ENCODE results near the gene PRRX2.
A peak's percentile ranks its signal among the peaks of the same experiment; 100 is the strongest.
"Not testable (repeated sequence)": the region's sequence is repeated elsewhere in the genome, so short reads cannot be mapped to it uniquely, and the experiment has no call there.

The PRRX2 gene

DNA sequence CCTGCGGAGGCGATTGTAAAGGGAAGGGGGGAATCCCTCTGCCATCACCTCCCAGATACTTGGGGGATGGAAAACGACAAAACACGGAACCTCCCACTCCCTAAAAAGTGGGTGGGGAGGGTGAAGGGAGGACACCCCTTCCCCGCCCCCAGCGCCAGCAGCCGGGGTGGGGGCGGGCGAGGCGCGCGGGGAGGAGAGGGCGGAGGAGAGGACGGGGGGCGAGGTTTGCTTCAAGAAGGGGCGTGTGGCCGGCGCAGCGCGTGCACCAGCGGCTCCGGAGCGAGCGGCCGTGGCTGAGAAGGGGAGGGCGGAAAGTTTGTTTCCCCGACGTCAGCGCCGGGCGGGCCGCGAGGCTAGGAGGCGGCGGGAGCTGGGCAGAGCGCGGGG lies at the start of gene PRRX2:
Gene PRRX2, plus strand, starts transcription at position 259 of the 387 bp plus-strand sequence. CDS start 221 bp downstream, outside the sequence.
- DNase-seq: no peak

DNA sequence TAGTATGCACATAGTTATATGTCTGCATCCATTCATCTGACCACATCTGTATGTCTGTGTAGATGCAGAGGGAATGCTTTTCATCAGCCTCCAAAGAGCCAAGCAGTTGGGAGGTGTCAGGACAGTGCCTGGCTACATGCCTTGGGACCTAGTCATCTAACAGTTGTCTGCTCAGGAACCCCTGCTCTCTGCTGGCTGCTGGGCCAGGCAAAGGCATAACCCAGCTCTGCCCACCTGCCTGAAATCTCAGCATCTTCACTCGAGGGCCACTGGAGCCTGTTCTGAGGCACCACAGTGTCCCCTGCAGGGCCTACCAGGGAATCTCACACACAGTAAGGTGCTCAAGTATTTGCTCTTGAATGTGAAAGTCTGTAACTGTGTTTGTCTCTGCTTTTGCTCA lies 48.3 kb upstream of the PRRX2 start:
- DNase-seq: no peak

DNA sequence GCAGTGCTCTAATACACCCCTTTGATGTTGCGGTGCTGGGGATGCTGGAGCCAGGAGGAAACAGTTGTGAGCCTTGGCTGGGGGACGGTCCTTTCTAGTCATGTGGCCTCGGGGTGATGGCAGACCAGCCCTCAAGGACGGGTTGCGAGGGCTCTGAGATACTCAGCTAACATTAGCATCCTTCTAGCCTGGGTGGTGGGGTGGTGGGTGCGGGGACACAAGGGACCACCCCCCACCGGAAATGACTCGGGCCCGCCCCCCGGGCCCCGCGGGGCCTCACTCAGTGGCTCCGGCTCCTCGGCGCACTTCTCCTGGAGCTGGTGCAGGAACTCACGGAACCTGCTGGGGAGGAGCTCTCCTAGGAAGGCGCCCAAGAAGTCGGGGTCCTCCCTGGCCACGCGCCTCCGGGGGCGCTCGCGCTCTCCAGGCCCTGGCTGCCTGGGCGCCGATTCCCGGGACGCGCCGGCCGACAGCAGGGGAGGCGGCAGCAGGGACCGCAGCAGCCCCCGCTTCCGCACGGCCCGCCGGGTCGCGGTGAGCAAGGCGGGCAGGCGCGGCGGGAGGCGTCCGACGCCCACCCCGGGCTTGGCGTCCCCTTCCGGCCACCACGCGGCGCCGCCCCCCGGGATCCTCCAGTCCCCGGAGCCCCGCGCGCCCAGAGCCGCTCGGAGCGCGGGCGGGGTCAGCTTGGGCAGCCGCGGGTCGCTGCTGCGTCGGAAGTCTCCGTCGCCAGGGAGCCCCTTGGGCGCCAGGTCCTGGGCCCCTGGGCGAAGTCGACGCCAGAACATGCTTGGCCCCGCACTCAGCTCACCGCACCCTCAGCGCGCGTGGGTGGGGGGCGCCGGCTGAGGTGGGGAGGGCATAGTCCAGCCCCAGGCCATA lies 45.4 kb upstream of the PRRX2 start:
- DNase-seq: no peak

DNA sequence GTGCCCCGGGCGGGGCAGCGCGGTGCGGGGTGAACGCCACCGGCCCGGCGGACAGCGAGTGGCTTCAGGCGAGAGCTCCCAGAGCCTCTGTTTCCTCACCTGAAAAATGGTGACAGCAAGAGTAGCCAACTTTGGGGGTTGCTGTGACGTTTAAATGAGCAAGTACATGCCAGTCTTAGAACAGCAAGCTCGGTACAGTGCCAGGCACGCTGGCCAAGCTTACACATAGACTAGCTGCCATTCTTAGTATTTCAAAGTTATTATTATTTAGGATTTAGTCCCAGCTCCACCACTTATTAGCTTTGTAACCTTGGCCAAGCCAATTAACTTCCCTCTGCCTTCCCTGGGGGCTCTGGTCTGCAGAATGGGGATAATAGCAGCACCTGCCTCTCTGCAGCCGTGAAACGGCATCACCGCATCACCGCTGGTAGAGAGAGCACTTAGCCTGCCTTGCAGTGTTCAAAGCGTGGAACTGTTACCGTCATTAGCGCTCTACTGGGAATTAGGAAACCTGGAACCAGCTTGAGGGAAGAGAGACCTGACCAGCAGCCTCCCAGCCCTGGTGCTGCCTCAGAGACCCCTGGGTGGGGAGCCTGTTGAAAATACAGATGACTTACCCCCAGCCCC lies 44.7 kb upstream of the PRRX2 start, which contains the start of gene C9orf50:
Gene C9orf50, minus strand, starts transcription at position 433 of the 627 bp plus-strand sequence. CDS start 527 bp downstream, outside the sequence.
- no peak for DNase-seq

DNA sequence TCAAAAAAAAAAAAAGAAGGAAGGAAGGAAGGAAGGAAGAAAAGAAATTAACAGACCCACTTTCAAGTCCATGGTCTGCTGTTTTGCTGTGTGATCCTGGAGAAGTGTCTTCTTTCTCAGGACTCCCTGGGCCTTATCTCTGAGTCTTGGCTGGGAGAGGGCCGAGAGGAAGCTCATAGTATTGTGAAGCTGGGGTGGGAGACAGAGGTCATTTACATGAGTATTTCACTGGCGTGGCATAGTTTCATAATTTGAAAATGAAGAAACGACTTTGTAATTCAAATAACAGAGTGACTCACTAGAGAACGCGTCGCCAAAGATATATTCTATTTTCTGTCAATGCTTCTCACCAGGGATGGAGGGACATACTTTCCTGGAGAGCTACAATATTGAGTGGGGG lies 42.1 kb upstream of the PRRX2 start:
- no peak for DNase-seq

DNA sequence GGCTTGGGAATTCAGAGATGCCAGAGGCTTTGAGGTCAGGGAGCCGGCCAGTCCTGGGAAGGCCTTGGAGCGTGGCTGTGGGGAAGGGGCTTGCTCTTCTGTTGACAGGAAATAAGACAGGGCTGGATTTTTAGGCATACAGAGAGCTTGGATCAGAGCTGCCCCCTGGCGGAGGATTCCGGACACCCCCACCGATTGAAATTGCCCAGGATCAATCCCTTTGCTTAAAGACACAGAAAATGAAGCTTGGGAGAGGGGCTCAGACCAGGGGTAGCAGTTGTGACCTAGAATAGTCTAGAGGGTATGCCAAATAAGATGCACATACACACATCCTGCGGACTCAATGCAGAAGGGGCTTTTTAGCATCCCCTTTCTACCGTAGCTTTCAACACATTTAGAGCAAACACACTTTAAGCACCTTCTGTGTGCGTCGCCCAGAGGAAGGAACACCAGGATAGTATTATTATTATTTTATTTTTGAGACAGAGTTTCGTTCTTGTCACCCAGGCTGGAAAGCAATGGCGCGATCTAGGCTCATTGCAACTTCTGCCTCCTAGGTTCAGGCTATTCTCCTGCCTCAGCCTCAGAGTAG lies 41.2 kb upstream of the PRRX2 start:
- DNase-seq: peak; percentile 52

DNA sequence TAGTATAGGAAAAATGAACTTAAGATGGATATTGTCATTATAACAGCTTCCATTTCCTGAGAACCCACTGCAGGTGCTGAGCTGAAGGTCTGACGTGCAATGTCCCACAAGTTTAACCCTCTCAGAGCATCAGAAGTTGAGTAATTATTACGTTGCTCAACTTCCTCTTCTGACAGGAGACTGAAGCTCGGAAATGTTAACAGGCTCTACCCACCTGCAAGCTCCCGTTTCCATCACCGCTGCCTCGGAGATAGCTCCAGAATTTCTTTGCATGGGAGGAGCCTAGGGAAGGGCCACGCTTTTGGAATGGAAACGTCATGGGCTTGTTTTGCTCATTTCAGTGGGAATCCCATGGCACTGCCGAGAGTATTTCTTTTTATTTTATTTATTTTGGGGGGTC lies 40.5 kb upstream of the PRRX2 start:
- DNase-seq: peak; percentile 14

DNA sequence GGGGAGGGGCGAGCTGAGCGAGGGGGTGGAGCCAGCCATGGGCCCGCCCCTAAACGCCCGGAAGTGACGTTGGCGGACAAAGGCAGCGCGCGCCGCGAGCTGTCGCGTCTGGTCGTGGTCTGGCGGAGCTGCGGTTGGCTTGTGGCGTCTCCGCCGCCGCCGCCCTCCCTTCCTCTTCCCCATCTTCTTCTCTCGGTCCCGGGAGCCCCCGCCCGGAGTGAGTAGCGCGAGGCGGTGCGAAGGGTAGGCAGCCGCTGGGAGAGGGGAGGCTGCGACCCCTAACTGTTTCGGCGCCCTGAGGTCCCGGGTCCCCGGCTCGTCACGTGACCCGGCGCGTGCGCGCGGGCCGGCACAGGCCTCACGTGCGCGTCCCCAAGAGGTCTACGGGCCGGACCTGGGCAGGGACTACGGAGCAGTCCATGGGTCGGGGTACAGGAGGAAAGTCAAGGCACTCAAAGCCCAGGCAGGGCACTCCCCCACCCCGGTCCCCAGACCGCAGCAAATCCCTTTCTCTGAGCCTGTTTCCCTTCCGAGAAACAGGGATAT lies 39.3 kb upstream of the PRRX2 start, which contains the start of gene NTMT1:
Gene NTMT1, plus strand, starts transcription at position 85 of the 546 bp plus-strand sequence. CDS start 6,541 bp downstream, outside the sequence.
- DNase-seq: peak; percentile 5

DNA sequence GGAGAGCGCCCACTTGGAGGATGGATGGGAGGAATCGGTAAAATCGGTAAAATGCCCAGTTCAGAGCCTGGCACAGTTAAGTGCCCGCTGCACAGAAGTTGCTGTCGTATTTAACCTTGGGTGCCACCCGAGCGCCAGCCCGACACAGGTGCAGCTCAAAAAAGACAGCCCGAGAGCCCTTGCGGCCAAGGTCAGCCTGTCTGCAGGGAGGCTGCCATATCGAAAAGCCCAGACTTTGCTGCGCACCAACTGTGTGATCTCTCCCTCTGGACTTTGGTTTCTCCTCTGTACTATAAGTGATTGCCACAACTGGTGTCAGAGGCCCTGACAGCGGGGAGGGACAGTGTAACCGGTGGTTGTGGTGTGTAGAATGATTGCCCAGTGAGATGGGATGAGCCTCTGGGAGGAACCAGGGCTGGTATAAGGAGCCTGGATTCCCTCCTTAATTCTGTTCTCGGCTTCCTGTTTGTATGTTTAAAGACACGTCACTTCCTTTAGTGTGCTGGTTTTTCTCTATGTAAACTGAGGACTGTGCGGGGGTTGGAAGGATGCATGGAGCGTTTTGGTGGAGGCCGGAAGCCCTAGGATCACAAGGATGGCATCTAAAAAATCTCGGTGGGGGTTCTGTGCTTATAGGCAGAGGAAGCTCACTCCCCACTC lies 38.7 kb upstream of the PRRX2 start:
- peak; percentile 11 for DNase-seq

DNA sequence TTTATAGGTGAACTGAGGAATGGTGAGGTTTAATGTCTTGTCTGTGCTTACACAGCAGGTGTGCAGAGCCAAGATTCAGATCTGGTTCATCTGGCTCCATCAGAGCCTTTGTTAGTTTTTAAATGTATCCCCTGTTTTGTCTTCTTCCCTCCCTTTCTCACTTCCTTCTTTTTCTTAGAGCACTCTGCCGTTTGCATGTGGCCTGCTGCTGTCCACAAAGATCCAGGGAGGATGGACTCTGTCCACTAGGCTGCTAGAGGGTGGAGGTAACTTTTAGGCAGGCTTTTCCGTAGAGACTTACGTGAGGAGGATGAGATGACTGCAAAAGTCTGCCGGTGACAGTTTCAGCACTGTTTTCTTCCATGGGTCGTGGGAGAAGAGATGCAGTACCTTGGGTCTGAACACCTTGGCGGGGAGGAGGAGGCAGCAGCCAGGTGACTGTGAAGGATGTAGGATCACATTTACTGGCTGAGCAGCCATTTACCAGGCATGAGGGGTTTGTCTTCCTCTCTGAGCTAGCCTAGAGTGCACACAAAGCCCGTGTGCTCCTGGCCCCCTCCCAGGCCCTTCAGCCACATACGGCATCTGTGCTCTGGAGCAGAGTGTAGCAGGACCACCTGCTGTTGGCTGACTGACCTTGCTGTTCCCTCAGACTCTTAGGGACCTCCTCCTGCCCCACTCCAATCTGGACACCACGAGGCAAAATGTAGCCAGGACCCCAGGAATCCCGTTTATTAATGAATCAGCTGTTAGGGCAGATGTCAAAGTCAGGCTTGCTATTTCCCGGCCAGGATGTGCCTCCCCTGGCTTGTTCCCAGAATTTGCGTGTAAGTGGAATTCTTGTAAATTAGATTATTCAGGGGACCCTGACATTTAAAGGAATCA lies 37.6 kb upstream of the PRRX2 start:
- no peak for DNase-seq

DNA sequence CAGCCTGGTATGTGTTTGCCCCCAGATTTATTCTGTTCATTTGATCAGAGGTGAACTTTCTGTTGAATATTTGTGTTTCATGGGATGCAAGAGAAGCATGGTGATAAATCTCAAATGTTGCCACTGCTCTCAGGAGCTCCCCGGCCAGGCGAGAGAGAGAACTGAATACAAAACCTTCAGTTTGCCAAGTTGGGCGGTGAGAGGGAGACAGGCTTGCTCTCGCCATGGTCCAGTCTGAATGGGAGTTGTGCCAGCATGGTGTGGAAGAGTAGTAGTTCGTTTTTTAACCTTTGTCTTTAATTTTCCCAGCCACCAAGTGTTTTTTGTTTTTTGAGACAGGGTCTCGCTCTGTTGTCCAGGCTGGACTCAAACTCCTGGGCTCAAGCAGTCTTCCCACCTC lies 36.7 kb upstream of the PRRX2 start:
- no peak for DNase-seq

DNA sequence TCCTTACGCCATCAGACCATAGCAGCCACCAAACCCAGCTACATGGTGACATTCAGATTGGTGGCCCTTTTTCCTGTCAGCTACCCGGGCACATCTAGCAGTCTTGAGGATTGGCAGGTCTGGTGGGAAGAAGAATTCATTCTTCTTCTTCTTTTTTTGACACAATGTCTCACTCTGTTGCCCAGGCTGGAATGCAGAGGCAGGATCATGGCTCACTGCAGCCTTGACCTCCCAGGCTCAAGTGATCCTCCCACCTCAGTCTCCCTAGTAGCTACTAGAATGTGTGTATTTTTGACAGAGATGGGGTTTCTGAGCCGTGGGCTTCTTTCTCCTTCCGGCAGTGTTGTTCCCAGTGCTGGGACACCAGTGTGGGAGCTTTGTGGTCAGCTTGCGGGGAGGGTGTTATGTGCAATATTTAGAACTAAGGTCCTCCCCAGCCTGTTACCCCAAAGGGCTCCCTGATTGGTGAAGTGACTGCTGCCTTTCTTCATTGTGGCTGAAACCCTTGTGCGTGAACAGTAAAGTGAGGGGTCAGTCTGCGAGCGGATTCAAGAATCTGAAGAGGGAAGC lies 36.1 kb upstream of the PRRX2 start:
- DNase-seq: no peak

DNA sequence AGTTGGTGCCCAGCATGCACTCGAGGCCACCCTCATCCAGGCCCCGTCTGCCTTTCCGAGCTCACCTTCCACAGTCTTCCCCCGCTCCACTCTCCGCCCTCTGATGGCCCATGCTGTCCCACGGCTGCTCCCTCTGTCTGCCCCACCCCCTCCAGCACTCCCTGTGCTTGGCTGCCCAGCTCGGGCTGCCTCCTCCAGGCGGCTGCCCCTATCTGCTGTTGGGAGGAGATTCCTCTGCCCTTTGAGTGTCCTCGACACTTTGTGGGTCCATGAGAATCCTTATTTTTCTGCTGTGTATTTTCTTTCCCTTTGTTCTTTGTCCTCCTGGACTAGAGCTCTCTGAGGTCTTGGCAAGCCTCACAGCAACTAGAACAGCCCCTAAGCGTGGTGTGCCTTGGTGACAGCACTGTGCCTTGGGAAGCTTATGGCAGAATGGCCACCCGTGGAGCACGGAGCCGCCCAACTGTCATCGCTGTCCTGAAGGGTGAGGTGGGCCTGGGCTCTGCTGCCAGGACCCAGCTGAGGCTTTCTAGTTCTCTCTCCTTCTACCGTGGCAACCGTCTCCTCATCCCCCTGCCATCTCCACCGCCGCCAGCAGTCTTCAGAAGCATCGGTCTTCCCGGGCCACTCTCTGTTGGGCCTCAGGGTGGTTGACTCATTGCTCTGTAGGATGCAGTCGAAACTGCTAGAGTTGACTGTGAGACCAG lies 34.3 kb upstream of the PRRX2 start:
- DNase-seq: no peak

DNA sequence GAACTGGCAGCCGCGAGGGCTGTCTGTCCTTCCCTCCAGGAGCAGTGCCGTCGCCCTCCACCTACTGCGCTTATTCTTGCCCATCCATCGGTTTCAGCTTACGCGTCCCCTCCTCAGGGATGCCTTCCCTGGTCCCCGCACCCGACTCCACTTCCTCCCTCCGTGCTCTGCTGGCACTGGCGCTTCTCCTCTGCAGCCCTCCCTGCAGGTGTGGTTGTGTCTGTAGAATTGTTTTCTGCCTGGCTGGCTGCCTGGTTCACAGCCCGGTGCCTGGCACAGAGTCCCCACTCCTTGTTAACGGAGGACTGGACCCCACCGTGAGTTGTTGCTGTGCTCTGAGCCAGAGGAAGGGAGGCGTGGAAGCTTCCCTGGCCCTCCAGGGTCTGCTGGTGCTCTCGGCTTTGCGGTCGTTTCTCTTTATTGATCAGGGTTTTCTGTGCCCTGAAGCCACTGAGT lies 33.7 kb upstream of the PRRX2 start:
- DNase-seq: no peak

DNA sequence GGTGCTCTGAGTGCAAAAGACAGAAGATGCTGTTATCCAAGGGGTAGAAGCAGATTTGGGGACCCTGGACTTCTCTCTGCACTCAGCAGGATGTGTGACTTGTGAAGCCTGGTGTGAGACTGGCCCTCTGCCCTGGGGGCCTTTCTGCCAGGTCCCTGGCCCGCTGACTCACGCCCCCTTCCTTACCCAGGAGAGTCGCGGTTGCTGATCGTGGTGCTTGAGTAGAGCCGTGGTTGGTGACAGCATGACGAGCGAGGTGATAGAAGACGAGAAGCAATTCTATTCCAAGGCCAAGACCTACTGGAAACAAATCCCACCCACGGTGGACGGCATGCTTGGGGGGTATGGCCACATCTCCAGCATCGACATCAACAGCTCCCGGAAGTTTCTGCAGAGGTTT lies 33.0 kb upstream of the PRRX2 start:
- DNase-seq: no peak

DNA sequence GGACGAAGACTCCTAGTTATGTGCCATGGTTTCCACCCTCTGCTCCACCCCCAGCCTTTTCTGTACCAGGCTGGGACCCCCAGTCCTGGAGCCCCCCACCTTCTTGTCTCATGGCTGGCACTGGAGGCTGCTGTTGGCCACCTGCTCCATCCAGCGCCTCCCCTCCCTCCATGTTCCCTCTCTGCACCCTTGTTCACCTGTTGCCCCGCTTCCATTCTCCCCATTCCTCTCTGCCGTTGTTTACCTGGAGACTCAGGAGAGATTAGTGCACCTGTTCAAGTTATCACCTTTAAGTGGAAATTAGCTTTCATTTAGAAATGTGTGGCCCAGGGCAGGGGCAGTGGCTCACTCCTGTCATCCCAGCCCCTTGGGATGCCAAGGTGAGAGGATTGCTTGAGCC lies 32.2 kb upstream of the PRRX2 start:
- DNase-seq: no peak

DNA sequence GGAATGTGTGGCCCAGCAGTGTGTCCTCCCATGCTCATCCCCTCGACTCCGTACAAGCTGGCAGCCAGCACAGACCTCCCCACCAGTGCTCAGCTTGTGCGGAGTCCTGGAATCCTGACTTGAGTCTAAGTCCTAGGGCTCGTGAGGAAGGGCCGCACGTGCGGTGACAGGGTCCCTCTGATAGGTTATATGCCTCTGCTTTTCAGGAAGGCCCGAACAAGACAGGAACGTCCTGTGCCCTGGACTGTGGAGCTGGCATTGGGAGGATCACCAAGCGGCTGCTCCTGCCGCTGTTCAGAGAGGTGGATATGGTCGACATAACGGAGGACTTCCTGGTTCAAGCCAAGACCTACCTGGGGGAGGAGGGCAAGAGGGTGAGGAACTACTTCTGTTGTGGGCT lies 31.6 kb upstream of the PRRX2 start:
- DNase-seq: no peak

DNA sequence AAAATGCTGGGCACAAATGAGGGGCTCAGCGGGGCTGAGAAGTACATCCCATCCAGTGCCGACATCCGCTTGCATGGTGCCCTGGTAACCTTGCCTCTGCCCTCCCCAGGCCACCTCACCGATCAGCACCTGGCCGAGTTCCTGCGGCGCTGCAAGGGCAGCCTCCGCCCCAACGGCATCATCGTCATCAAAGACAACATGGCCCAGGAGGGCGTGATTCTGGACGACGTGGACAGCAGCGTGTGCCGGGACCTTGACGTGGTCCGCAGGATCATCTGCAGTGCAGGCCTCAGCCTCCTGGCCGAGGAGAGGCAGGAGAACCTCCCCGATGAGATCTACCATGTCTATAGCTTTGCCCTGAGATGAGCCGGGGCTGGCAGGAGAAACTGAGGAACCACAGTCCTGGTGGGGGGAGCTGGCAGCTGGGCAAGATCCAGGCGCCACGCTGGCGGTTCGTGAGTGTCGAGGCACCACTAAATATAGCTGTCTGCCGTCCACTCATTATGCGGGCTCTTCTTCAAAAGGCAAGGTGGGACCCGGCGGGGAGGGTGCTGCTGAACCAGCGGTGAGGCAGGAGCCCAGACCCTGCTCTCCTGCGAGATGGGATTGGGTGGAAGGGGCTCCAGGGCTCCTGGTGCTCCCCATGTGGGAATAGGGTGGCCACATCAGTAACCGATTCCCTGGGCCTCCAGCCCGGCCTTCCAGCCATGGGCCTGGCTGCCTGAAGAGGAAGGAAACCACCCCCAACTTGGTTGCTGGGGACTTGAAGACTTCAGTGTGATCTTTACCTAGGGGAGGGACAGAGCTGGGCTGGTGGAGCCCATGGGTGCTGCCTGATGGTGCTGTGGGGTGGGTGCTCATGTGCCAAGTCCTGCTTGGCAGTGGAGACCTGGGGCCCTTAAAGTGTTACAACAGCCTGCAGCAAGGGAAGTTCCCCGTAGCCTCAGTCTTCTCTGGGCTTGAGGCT lies 30.1 kb upstream of the PRRX2 start:
- no peak for DNase-seq

DNA sequence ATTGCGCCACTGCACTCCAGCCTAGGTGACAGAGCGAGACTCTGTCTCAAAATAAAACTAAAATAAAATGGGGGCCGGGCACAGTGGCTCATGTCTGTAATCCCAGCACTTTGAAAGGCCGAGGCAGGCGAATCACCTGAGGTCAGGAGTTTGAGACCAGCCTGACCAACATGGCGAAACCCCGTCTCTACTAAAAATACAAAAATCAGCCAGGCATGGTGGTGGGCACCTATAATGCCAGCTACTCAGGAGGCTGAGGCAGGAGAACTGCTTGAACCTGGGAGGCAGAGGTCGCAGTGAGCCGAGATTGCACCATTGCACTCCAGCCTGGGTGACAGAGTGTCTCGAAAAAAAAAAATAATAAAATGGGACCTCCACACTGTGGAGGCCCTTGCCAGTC lies 29.1 kb upstream of the PRRX2 start:
- DNase-seq: not testable (repeated sequence)
